ENCODE data around the gene MYO1H.

The MYO1H gene

DNA sequence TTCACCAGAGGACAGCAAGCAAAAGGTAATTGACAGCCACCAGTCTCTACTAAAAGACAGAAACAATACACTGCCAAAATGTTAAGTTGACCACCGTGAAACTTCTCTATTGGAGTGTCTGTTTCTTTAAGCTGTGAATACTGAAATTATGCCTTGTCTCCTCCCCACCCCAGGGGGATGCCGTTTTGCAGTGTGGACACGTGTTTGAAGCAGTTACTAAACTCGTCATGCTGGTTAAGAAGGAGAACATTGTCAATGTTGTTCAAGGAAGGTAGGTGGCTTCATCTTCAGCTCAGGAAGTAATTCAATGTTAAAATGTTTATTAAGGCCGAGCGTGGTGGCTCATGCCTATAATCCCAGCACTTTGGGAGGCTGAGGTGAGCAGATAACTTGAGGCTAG, 96.6 kb downstream of the MYO1H start:
- peaks cover 42% of the 10 kb centered on the region for H3K36me3 ChIP-seq
- 0 out of 2 replicates have a peak, but pooled peaks cover 8% of the 10 kb centered on the region for H4K20me1 ChIP-seq
- H3K4me2 ChIP-seq = no peak overlapping the region
- H3K27me3 ChIP-seq = no peaks in the 10 kb centered on the region
- peaks cover 12% of the 10 kb centered on the region for H3K4me1 ChIP-seq
- H3K4me3 ChIP-seq = no peak overlapping the region
- H3K27ac ChIP-seq = no peak overlapping the region
- no peak overlapping the region for H3K9ac ChIP-seq
- no peaks in the 10 kb centered on the region for H3K9me3 ChIP-seq
- TF ChIP-seq Cebpa-rat (IDR thresholded peaks at IDR 0.05) = no peak

DNA sequence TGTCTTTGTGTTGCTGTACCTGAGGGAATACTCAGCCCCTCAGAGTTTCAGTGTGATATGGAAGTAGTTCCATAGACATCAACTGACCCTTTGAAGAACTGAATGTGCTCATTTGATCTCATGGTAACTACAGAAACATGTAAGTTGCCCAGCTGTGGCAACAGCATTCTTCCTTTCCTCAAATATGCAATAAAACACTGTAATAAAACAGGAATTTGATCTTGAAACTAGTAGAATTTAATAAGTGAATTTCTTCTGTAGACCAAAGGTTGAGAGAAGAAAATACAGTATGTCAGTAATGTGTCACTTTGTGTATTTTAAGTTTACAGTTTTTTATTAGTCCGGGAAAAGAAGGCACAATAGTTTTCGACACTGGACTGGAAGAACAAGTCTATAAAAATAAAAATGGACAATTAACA, 97.5 kb downstream of the MYO1H start:
- H3K4me1 ChIP-seq = peaks cover 12% of the 10 kb centered on the region
- H3K27me3 ChIP-seq = no peaks in the 10 kb centered on the region
- H3K4me3 ChIP-seq = no peak overlapping the region
- H3K36me3 ChIP-seq = peaks cover 49% of the 10 kb centered on the region
- no peak overlapping the region for H3K9ac ChIP-seq
- H3K4me2 ChIP-seq = no peak overlapping the region
- H4K20me1 ChIP-seq = 0 out of 2 replicates have a peak, but pooled peaks cover 8% of the 10 kb centered on the region
- no peak overlapping the region for H3K27ac ChIP-seq
- TF ChIP-seq Cebpa-rat (IDR thresholded peaks at IDR 0.05) = no peak
- no peaks in the 10 kb centered on the region for H3K9me3 ChIP-seq

DNA sequence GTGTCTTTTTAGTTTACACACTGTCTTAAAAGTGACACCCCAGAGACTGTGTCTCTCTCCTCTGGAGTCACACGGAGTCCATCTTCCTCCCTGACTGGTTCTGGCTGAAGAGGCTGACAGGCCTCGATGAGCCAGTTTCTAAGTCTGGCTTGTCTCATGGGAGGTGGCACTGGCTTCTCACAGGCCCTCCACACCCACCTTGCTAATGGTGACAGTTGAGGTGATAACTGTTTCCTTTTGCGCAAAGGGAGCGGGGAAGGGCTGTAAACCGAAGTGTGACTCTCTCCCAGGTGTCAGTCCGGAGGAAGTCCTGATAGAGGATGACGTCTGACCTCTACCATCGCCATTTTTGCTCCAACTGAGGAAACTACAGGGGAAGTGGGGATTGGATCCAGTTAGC, 99.2 kb downstream of the MYO1H start:
- no peak for TF ChIP-seq Cebpa-rat (IDR thresholded peaks at IDR 0.05)
- Histone ChIP-seq H3K27ac (no peak overlapping the region), H3K4me3 (no peak overlapping the region), H3K4me2 (peak overlapping the region; percentile 22; the same call in 1 of the 2 replicates), H3K27me3 (no peaks in the 10 kb centered on the region), H3K36me3 (peaks cover 66% of the 10 kb centered on the region), H4K20me1 (0 out of 2 replicates have a peak, but pooled peaks cover 15% of the 10 kb centered on the region), H3K9ac (no peak overlapping the region), H3K9me3 (no peaks in the 10 kb centered on the region), H3K4me1 (peaks cover 12% of the 10 kb centered on the region)

DNA sequence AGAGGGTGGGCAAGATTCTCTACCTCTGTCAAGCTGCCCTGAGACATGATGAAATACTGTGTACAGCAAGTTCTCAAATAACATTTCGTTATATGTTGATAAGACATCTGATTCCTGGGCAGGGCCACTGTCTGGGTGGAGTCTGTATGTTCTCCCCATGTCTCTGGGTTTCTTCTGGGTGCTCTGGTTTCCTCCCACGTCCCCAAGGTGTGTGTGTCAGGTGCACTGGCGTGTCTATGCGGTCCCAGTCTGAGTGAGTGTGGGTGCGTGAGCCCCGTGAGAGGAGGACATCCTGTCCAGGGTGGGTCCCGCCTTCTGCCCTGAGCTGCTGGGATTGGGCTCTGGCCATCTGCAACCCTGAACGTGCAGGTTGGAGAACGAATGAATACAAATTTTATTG, 99.8 kb downstream of the MYO1H start:
- no peak overlapping the region for H3K27ac ChIP-seq
- H3K4me1 ChIP-seq = peaks cover 12% of the 10 kb centered on the region
- H3K36me3 ChIP-seq = peaks cover 72% of the 10 kb centered on the region
- H3K9me3 ChIP-seq = no peaks in the 10 kb centered on the region
- no peaks in the 10 kb centered on the region for H3K27me3 ChIP-seq
- no peak overlapping the region for H3K4me2 ChIP-seq
- H3K9ac ChIP-seq = no peak overlapping the region
- no peak for TF ChIP-seq Cebpa-rat (IDR thresholded peaks at IDR 0.05)
- 0 out of 2 replicates have a peak, but pooled peaks cover 19% of the 10 kb centered on the region for H4K20me1 ChIP-seq
- H3K4me3 ChIP-seq = no peak overlapping the region

DNA sequence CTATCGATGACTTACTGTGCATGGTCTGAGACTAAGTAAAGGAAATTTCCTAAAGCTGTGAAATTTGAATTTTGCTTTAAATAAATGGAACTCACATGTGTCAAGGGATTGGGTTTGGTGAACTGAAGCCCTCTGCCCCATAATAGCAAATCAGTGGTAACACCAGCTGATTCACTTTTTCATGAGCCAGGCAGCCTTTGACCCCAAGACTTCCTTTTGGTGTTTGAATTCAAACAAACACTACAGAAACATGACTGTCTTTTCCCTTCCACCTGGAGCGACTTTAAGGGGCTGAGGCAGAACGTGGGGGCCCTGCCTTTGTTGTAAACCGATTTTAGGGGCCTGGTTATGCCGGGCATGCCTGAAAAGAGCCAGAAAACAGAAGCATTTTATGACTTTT, 100.6 kb downstream of the MYO1H start:
- no peak for TF ChIP-seq Cebpa-rat (IDR thresholded peaks at IDR 0.05)
- Histone ChIP-seq H3K9ac (no peak overlapping the region), H3K36me3 (peaks cover 80% of the 10 kb centered on the region), H3K27ac (no peak overlapping the region), H3K9me3 (no peaks in the 10 kb centered on the region), H4K20me1 (0 out of 2 replicates have a peak, but pooled peaks cover 19% of the 10 kb centered on the region), H3K27me3 (no peaks in the 10 kb centered on the region), H3K4me3 (no peak overlapping the region), H3K4me1 (peaks cover 12% of the 10 kb centered on the region), H3K4me2 (no peak overlapping the region)

DNA sequence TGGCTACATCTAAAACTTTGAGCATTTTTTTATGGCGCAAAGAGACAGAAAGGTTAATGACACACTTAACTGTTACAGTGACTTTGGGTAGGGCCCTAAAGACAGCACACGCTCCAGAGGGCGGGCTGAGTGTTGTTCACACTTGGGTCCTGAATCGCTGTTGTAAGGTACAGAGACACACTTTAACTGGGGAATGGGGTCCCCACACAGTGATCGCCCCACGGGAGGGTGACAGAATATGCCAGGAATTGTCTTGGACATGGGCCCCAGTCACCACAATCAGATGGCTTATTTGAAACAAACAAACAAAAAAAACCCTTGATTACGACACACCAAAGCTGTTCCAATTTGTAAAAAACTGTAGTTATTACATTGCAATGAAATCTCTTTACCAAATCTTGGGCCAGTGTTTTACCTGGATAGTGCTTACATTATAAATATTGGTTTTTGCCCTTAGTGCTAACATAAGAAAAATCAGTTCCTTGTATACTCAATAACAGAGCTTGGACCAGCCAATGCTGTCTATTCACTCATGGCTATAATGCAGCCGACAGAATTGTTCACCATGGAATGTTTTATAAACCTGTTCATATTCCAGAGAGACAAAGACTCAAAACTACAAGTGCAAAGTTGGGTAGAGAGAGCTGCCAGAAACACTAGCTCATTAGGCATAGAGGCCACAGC, 101.1 kb downstream of the MYO1H start:
- H3K4me2 ChIP-seq = no peak overlapping the region
- H3K9ac ChIP-seq = no peak overlapping the region
- TF ChIP-seq Cebpa-rat (IDR thresholded peaks at IDR 0.05) = no peak
- peaks cover 86% of the 10 kb centered on the region for H3K36me3 ChIP-seq
- H3K4me3 ChIP-seq = no peak overlapping the region
- no peaks in the 10 kb centered on the region for H3K9me3 ChIP-seq
- peaks cover 12% of the 10 kb centered on the region for H3K4me1 ChIP-seq
- H4K20me1 ChIP-seq = 0 out of 2 replicates have a peak, but pooled peaks cover 19% of the 10 kb centered on the region
- no peak overlapping the region for H3K27ac ChIP-seq
- H3K27me3 ChIP-seq = no peaks in the 10 kb centered on the region

DNA sequence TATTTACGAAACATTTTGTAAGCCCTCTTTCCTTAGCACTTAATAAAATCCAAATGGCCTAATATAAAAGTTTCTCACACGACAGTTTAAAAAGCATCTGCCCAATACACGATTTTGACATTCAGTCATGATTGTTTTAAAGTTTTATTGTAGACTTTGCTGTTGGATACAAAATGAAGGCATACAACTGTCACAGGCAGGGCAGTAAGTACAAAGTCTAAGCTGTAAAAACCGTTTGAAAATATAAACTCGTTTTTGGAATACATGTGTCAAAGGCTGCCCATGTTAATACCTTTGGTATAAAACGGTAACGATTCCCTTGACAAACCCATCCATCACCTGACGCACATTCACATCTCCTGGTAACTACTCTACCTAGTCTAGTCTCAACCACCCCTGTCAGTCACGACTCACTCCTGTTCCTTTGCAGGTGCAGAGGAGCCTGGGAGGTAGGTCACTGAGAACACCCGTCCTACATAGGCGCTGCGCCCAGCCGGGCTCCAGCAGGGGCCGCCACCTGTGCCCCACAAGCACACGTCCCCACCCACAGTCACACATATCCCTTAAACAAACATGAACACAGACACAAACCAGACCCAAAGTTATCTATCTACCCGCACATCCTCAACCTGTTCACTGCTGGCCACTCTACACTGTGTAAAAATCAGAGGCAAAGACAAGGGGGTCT, 102.3 kb downstream of the MYO1H start:
- Histone ChIP-seq H3K27ac (no peak overlapping the region), H3K27me3 (no peaks in the 10 kb centered on the region), H3K4me3 (no peak overlapping the region), H4K20me1 (0 out of 2 replicates have a peak, but pooled peaks cover 19% of the 10 kb centered on the region), H3K4me1 (peaks cover 12% of the 10 kb centered on the region), H3K9me3 (no peaks in the 10 kb centered on the region), H3K36me3 (peaks cover 96% of the 10 kb centered on the region), H3K9ac (no peak overlapping the region), H3K4me2 (no peak overlapping the region)
- no peak for TF ChIP-seq Cebpa-rat (IDR thresholded peaks at IDR 0.05)

DNA sequence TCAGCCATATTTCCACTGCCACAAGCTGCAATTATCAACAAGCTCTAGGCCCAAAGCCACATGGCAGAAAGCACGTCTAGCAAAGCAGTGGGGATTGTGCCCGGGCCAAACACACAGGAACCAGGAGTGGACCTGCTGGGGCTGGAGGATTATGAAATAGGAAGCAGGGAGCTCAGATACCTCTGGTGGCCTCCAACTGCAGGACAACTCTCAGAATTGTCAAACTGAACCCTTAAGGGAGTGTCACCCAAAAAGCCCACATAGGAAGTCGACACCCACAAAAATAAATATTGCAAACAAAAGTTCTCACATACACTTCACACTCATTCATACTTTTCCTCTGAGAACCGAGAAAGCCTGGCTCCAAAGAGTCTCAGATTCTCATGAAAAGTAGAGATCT, 103.3 kb downstream of the MYO1H start:
- H3K4me1 ChIP-seq = peaks cover 12% of the 10 kb centered on the region
- H3K4me2 ChIP-seq = no peak overlapping the region
- H3K9me3 ChIP-seq = no peaks in the 10 kb centered on the region
- peaks cover 97% of the 10 kb centered on the region for H3K36me3 ChIP-seq
- no peak for TF ChIP-seq Cebpa-rat (IDR thresholded peaks at IDR 0.05)
- no peak overlapping the region for H3K9ac ChIP-seq
- H4K20me1 ChIP-seq = peaks cover 23% of the 10 kb centered on the region; the same call in 1 of the 2 replicates
- no peak overlapping the region for H3K27ac ChIP-seq
- H3K27me3 ChIP-seq = no peaks in the 10 kb centered on the region
- no peak overlapping the region for H3K4me3 ChIP-seq

DNA sequence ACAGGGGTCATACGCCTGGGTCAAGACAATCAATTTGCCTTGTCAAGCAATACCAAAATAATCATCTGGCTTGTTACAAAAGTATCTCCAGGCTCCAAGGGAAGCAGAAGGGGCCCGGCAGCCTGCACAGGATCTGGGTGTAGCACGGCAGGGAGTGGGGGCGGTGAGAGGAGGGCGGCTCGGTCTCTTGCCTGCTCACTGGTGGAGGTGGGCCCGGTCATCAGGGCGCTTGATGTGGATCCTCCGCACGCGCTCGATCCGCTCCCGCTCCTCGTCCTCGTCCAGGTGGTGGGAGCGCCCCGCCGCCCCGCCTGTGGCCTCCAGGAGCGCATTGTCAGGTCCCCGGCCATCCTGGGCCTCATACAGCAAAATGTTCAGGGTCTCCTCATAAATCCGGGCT, 103.7 kb downstream of the MYO1H start:
- Histone ChIP-seq H3K27me3 (no peaks in the 10 kb centered on the region), H3K9ac (no peak overlapping the region), H3K4me1 (peaks cover 12% of the 10 kb centered on the region), H3K4me2 (no peak overlapping the region), H4K20me1 (peaks cover 27% of the 10 kb centered on the region; the same call in 1 of the 2 replicates), H3K9me3 (no peaks in the 10 kb centered on the region), H3K36me3 (peaks cover 97% of the 10 kb centered on the region), H3K27ac (no peak overlapping the region), H3K4me3 (no peak overlapping the region)
- no peak for TF ChIP-seq Cebpa-rat (IDR thresholded peaks at IDR 0.05)

DNA sequence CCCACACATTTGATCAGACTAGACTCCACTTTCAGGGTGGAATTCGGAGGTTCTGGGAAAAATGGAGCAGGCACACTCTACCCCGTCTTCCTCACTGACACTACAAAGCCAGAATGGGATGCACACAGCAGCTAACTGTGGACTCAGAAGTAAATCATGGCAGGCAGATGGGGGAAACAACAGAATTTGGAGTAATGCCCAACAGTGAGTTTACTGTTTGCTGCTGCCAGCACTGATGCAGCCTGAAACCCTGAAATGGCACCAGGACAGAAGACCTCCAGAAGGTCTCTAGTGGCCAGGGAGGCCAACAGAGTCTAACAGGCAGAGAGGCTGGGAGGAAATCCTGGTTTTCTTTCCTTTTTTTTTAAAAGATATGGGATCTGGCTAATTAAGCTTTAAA, 104.8 kb downstream of the MYO1H start:
- Histone ChIP-seq H3K9ac (no peak overlapping the region), H4K20me1 (peaks cover 30% of the 10 kb centered on the region; the same call in 1 of the 2 replicates), H3K9me3 (no peaks in the 10 kb centered on the region), H3K4me1 (0 out of 2 replicates have a peak, but pooled peaks cover 2% of the 10 kb centered on the region), H3K4me3 (no peak overlapping the region), H3K27ac (no peak overlapping the region), H3K36me3 (peaks cover 97% of the 10 kb centered on the region), H3K4me2 (no peak overlapping the region), H3K27me3 (no peaks in the 10 kb centered on the region)
- no peak for TF ChIP-seq Cebpa-rat (IDR thresholded peaks at IDR 0.05)
